ENCODE measurements around the gene RCAN2.

GRCh38 chr6:46419576-46420002 lies 71.7 kb downstream of the RCAN2 start:
- TF ChIP-seq CTCF (conservative IDR thresholded peaks at IDR 0.05; ENCODE audit: low read depth, low read length): peak; percentile 80
- no peak for TF ChIP-seq EZH2 (IDR thresholded peaks at IDR 0.05; ENCODE audit: borderline replicate concordance, low read depth, low read length, poor library complexity, severe bottlenecking)

Data from A673 (cell line).